Endothelial cell of umbilical vein (primary cell): ENCODE results near the gene KYNU. TPM values are rescaled to one million over a fixed set of nuclear protein-coding genes. Genes with fewer than 3 reads are reported as not detected.

Experiments used
- BruUV-seq: library from RNA; stranded (reverse); fragments of 400-500 nt; replicated peaks from 2 replicates; lab custom pipeline; 2021; lab: Mats Ljungman, UMichigan
- CTCF ChIA-PET: fragments of 300-600, 350-600 bp; sonication (Branson Sonifier 250); formaldehyde crosslinking; loops from one replicate; lab custom pipeline; 2021; ENCODE audit warnings: antibody characterized with exemption, inconsistent platforms; lab: Charles Lee
- POLR2A ChIA-PET: fragments of 300-600, 350-600 bp; sonication (Branson Sonifier 250); formaldehyde crosslinking; loops from one replicate; lab custom pipeline; 2021; ENCODE audit warnings: antibody characterized with exemption, inconsistent platforms; lab: Charles Lee
- DNase-seq: peaks from one replicate; pipeline ENCODE4 v3.0.0-alpha.2; 2011; ENCODE audit warnings: low read depth, low spot score
- FAIRE-seq: peaks from 2 replicates; lab custom pipeline; 2011; peaks lifted over from hg19 to GRCh38; lab: Jason Lieb, UNC
- H2AFZ ChIP-seq: 2 replicates; pipeline ENCODE4 v1.6.0; 2012; ENCODE audit warnings: low read depth, low read length, control low read depth, inconsistent platforms
- H3K27ac ChIP-seq: 2 replicates; pipeline ENCODE4 v1.5.1; 2011; ENCODE audit warnings: low read depth, mild to moderate bottlenecking, control low read depth, low read length, moderate library complexity; ENCODE audit not compliant: insufficient read depth
- H3K27me3 ChIP-seq, 2 experiments: 2 replicates each; pipeline versions ENCODE4 v1.6.0 to v1.6.1; 2011; ENCODE audit warnings: low read length in 2 of 2, mixed read lengths in 1 of 2; ENCODE audit not compliant: control insufficient read depth in 2 of 2, insufficient read depth in 2 of 2
- H3K36me3 ChIP-seq, 2 experiments: 2 replicates in 1 of 2; 3 replicates in 1 of 2; pipeline ENCODE4 v1.5.1; 2011; ENCODE audit warnings: low read length in 2 of 2, mild to moderate bottlenecking in 1 of 2, moderate library complexity in 1 of 2; ENCODE audit not compliant: control insufficient read depth in 2 of 2, insufficient read depth in 2 of 2; ENCODE audit errors: extremely low read depth in 1 of 2
- H3K4me1 ChIP-seq: 3 replicates; pipeline ENCODE4 v1.5.1; 2011; ENCODE audit warnings: mild to moderate bottlenecking, low read length; ENCODE audit not compliant: control insufficient read depth, insufficient read depth; ENCODE audit errors: extremely low read depth
- H3K4me2 ChIP-seq: 2 replicates; pipeline ENCODE4 v1.6.1; 2011; ENCODE audit warnings: low read length, control low read depth, mixed read lengths; ENCODE audit not compliant: insufficient read depth
- H3K4me3 ChIP-seq, 3 experiments: fragments of 200-600 bp in 1 of 3; sonication (generic), shearing (Covaris generic) in 1 of 3; replicated peaks in 1 of 3; 2 replicates each; pipeline ENCODE4 v1.5.1; 2011 to 2016; ENCODE audit warnings: control low read depth in 3 of 3, low read length in 3 of 3, mild to moderate bottlenecking in 2 of 3, inconsistent platforms in 1 of 3, low read depth in 1 of 3, moderate library complexity in 1 of 3; ENCODE audit not compliant: insufficient read depth in 1 of 3
- H3K79me2 ChIP-seq: 2 replicates; pipeline ENCODE4 v1.6.0; 2012; ENCODE audit warnings: low read length, inconsistent platforms; ENCODE audit not compliant: control insufficient read depth, insufficient read depth
- H3K9ac ChIP-seq: replicated peaks from 2 replicates; pipeline ENCODE3; 2011; ENCODE audit warnings: low read length, control low read depth; ENCODE audit not compliant: insufficient read depth; ENCODE audit errors: extremely low read depth
- H3K9me1 ChIP-seq: replicated peaks from 3 replicates; pipeline ENCODE4 v1.6.0; 2011; ENCODE audit warnings: mild to moderate bottlenecking, low read length; ENCODE audit not compliant: control insufficient read depth, insufficient read depth; ENCODE audit errors: extremely low read depth
- H3K9me3 ChIP-seq: replicated peaks from 2 replicates; pipeline ENCODE4 v1.5.1; 2012; ENCODE audit warnings: low read length, inconsistent platforms; ENCODE audit not compliant: control insufficient read depth, insufficient read depth
- H4K20me1 ChIP-seq: replicated peaks from 2 replicates; pipeline ENCODE3; 2011; ENCODE audit warnings: mild to moderate bottlenecking, low read length; ENCODE audit not compliant: control insufficient read depth, insufficient read depth; ENCODE audit errors: extremely low read depth
- CTCF ChIP-seq, 2 donors: IDR thresholded peaks; 1 replicate in 1 of 2; 2 replicates in 1 of 2; pipeline ENCODE4 v1.5.1; 2011; ENCODE audit warnings: low read length in 2 of 2, mild to moderate bottlenecking in 2 of 2, moderate library complexity in 2 of 2, control low read depth in 1 of 2, inconsistent platforms in 1 of 2, low read depth in 1 of 2; ENCODE audit not compliant: insufficient read depth in 1 of 2; ENCODE audit errors: extremely low read depth in 1 of 2
- EZH2 ChIP-seq: IDR thresholded peaks from 2 replicates; pipeline ENCODE4 v1.6.1; 2012; ENCODE audit warnings: borderline replicate concordance, low read depth, mild to moderate bottlenecking, moderate library complexity, low read length, inconsistent platforms; ENCODE audit not compliant: severe bottlenecking
- FOS ChIP-seq: IDR thresholded peaks from 2 replicates; pipeline ENCODE4 v1.6.1; 2011; ENCODE audit warnings: mild to moderate bottlenecking, low read length, moderate library complexity, borderline replicate concordance; ENCODE audit not compliant: insufficient read depth
- JUN ChIP-seq: IDR thresholded peaks from 2 replicates; pipeline ENCODE4 v1.6.1; 2011; ENCODE audit warnings: borderline replicate concordance, low read depth; ENCODE audit not compliant: insufficient read length, insufficient read depth
- MAX ChIP-seq: IDR thresholded peaks from 2 replicates; pipeline ENCODE4 v1.6.1; 2011; ENCODE audit not compliant: insufficient read depth, insufficient read length
- MYC ChIP-seq: IDR thresholded peaks from one replicate; pipeline ENCODE4 v1.6.1; 2011; ENCODE audit warnings: mild to moderate bottlenecking, low read depth, low read length
- POLR2AphosphoS5 ChIP-seq: IDR thresholded peaks from 2 replicates; pipeline ENCODE4 v1.6.1; 2012; ENCODE audit warnings: low read depth, mild to moderate bottlenecking, control low read depth, low read length, moderate library complexity; ENCODE audit not compliant: insufficient read depth
- dilution Hi-C: fragments of 300-500 bp; cut with MboI; formaldehyde crosslinking; loops from one replicate; pipeline ENCODE4 v1.15.0; 2019; ENCODE audit warnings: low sequenced_read_pairs; ENCODE audit not compliant: extremely low pct_ligation_motif_present
- intact Hi-C: fragments of 100-400 bp; cut with micrococcal nuclease; formaldehyde crosslinking; loops from one replicate; pipeline ENCODE4 v1.10.0; 2022
- polyA plus RNA-seq, 4 experiments: library from polyadenylated mRNA; depleted of rRNA in 3 of 4; stranded (reverse) in 3 of 4; unstranded in 1 of 4; fragments of >200 nt; gene quantifications; 2 replicates each; pipeline versions ENCODE4 v1.2.1 to v1.2.3, GENCODE V29; 2011 to 2012; ENCODE audit warnings: missing spikeins in 1 of 4
- total RNA-seq: library from RNA; stranded (reverse); gene quantifications from 2 replicates; pipeline ENCODE4 v1.2.3, GENCODE V29; 2021

KYNU gene
- total and polyA plus RNA-seq, 2 donors (not counting 3 experiments of a cell fraction or from before 2014, with no cell fraction given), result 0.04 TPM; not detected in 1

- no peak overlapping the region for H3K9ac ChIP-seq
- dilution Hi-C loops, result no loop called here
- POLR2A ChIA-PET, result no interaction called here
These were observed 152.7 kb downstream of the KYNU start for GRCh38 chr2:143030127-143030526.

More at GRCh38 chr2:143030127-143030526, 152.7 kb downstream of the KYNU start:
- TF ChIP-seq FOS, result no peak
- no peak for TF ChIP-seq MYC
- no peak for TF ChIP-seq CTCF (IDR thresholded peaks at IDR 0.05; ENCODE audit: extremely low read depth in 1 of 2, insufficient read depth in 1 of 2, low read depth in 1 of 2, low read length in 2 of 2)
- TF ChIP-seq JUN, result peak; percentile 45
- no peak for TF ChIP-seq MAX
- no peak for TF ChIP-seq POLR2AphosphoS5
- TF ChIP-seq EZH2, result no peak
- Histone ChIP-seq H3K27ac (no peak overlapping the region), H3K27me3 (peaks cover 0 to 4% of the 10 kb centered on the region in 2 experiments), H3K4me3 (no peak overlapping the region), H3K4me2 (no peak overlapping the region), H4K20me1 (no peaks in the 10 kb centered on the region), H3K4me1 (peaks cover 2% of the 10 kb centered on the region), H3K9me3 (no peaks in the 10 kb centered on the region), H2AFZ (no peak overlapping the region), H3K79me2 (no peaks in the 10 kb centered on the region), H3K36me3 (no peaks in the 10 kb centered on the region), H3K9me1 (no peaks in the 10 kb centered on the region)
- DNase-seq (no peak), FAIRE-seq (no peak)
- CTCF ChIA-PET, result interaction anchor here (0.7 to 6.9 kb wide), 2 partner anchors 188 to 229 kb away, joined by 3 to 122 read pairs; no protein-coding TSS in a partner anchor
- no TSS peak for BruUV-seq
- intact Hi-C loops, result no loop called here
